IPS DF 19.7 (cell line): Measurements from ENCODE around the gene ZBED4.

Source experiments
- DNase-seq: peaks from one replicate; pipeline ENCODE4 v3.0.0-alpha.2; 2013; ENCODE audit warnings: low read depth, low spot score

The ZBED4 gene

DNA sequence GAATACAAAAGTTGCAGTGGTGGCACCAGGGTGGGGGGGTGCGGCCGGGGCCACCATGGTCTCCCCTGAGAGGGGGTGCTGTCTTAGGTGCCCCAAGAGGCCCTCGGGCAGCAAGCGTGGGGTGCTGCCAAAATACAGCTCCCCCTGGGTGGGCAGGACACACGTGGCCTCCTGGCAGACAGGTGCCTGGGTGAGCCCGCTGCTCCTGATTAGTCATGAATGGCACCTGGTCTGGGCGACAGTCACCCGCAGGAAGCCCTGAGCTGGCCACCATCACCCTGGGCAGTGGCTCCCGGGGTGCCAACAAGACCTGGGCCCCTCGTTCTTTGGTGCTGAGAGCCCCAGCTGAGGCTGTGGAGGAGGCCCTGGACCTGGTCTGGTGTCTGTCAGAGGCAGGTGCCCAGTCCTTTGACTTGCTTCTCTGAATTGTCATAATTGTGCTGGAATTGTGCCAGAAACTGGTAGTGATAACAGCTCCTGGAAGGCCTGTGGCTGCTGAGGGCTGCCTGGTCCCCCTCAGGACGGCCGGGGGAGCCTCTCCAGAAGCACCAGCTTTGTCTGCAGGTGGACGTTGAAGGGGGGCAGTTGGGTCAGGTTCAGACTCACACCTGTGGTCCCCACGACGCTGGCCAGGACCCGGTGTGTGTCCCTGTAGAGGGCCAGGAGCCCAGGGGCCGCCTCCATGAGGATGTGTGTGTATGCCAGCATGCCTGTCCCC is 49.8 kb downstream of the ZBED4 start:
- no peak for DNase-seq

- DNase-seq = no peak
Observed at GRCh38 chr22:49904040-49904369, 50.4 kb downstream of the ZBED4 start.

DNA sequence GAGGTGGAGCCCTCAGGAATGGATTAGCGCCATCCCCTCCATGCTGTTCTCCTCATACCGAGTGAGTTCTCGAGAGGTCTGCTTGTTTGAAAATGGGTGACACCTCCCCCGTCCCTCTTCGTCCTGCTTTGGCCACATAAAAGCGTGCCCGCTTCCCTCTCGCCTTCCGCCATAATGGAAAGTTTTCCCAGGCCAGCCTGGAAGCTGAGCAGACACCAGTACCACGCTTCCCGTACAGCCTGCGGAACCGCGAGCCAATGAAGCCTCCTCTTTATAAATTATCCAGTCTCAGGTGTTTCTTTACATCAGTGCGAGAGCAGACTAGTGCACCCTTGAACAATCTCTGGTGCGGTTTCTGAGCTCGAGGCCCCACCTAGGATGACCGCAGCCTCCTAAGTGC is 51.8 kb downstream of the ZBED4 start:
- no peak for DNase-seq

DNA sequence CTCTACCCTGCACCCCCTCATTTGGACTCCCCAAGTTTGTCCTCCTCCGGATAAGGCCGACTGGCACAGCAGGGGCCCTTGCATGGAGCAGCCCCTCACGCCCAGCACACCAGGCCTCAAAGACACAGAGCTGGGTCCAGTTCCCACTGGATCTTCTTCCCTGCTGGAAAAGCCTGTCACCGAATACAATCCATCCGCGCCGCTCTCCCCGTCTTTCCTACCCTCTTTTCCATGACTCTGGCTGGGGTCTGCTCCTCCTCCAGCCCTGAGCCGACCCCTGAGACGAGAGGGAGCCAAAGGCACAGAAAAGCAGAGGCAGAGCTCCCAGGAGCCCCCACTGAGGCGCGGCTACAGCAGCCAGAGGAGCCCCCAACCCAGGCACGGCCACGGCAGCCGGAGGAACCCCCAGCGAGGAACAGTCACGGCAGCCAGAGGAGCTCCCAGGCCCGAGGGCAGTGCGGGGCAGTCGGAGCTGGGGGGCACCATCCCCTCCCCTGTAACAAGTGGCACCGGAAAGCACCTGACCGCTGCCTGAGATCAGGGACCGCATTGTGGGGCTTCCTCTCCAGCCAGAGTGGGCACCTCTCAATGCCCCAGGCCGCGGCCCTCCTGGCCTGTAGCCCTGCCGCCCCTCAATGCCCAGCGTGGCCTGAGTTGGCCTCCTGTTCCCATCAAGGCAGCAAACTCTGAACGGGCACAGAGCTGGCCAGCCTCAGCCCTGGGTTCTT is 52.6 kb downstream of the ZBED4 start:
- DNase-seq = no peak

DNA sequence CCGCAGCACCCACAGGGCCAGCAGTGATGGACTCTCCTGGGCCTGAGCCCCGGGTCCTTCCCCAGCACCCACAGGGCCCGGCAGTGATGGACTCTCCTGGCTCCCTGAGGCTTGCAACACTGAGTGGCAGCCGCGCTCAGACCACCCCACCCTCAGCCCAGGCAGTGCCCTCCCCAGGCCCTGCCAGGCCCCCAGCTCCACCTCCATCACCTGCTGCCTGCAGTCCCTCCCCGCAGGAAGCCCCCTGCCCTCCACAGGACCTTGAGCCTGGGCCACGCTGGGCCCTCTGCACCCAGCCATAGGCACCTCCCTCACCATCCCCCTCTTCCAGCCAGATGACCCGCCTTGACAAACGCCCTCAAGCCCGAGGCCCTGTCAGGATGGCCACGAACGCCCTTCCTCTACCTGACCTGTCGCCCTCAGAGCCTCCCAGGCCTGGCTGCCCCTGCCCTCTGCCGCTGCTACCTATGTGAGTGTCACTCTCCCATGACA is 53.2 kb downstream of the ZBED4 start:
- no peak for DNase-seq

DNA sequence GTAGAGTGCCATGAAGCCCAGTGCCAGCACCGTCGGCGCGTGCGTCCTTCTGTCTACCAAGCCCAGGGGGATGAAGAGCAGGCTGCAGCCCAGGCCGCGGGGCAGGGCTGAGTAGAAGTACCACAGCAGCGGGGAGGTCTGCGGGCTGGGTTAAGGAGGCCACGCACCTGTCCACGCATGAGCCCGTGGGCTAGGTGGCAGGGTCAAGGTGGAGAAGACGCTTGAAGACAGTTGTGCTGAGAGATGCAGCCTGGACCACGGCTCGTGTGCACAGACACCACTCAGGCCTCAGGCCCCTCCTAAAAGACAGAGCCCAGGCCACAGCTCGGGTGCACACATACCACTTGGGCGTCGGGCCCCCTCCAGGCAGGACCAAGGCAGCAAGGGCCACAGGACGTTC is 54.2 kb downstream of the ZBED4 start:
- no peak for DNase-seq

DNA sequence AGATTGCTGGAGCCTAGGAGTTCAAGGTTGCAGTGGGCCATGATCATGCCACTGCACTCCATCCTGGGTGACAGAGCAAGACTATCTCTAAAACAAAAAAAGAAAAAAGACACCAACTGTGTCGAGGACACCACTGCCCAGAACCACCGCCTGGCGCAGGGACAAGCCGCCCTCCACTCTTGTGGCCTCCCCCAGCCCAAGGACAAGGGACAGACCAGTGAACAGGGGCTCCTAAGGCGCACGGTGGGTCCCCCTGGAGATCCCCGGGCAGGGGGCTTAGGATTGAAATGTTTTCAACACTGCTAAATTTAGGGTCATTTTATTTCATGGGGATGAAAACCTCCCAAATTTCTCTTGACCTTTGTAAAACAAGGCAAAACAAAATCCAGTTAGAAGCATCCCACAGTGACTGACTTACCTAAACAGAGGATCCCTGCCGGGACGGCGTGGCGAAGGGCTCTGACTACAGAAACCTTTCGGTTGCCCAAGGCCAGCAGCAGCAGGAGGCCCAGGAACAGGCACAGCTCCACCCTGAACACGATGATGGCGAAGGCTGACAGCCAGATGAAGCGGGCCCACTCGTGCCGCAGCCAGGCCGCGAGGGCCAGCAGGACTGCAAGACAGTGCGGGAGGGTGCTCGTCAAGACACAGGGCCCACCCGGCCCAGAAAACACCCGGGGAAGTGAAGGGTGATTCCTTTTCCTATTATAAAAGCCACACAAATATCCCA is 56.0 kb downstream of the ZBED4 start:
- DNase-seq = no peak

DNA sequence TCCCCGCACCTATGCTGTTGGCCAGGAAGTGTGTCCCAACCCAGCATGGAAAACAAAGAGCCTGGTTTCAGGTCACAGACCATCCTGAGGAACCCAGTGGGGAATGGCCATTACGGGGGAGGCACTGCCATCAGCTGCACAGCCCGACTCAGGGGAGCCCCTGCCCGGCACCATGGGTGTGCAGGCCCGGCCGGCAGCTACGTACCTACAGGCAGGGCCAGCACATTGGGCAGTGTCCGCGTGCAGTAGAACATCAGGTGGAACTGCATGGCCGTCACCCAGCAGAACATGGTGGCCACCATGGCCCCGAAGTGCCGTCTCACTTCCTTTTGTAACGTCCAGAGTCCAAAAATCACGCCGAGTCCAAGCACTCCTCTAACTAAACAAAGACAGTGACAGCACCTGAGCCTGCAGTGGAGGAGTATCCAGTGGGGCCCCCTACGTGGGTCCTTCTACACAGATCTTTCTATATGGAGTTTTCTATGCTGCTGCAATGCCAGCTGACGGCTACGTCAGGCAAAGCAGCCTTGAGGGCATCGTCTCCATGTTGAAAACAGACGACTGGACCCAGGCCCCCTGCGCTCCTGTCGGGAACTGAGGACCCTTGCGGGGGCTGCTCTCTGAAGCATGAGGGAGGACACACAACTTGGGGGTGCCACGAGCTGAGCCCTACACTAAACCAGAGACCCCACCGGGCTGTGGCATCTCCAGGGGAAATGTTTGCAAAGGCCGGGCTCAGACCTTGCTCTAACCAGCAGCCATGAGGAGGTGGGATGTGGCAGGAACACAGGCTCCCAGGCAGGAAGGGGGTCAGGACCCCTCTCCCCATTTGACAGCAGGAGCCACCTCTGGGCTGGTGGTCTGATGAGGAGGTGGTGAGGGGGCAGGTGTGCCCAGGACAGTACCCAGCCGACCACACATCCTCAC is 56.8 kb downstream of the ZBED4 start:
- DNase-seq = no peak

DNA sequence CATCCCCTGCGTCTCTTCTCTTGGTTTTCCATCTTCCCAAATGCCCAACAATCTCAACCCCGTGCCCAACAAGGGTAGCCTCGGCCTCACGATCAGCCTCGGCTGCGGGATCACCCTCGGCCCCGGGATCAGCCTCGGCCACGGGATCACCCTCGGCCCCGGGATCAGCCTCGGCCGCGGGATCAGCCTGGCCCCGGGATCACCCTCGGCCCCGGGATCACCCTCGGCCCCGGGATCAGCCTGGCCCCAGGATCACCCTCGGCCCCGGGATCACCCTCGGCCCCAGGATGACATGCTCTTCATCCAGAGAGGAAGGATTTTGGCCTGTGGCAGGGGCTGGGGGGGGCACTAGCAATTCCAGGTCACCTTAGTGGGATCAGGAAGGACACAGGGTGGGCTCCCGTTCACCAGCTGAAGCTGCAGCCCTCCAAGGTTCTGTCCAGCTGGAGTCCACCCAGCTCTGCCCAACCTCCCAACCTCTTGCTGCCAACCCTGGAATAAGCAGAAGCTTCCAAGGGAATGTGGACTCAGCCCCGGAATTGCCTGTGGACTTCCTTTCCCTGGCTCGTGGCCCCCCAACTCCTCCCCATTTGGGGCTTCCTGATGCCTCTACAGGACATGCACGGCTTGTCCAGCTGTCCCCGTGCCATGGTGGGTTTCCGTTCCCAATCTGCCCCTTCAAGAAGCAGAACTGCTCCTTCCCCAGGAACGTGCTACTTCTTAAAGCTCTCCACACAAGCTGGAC is 58.4 kb downstream of the ZBED4 start:
- DNase-seq = no peak

DNA sequence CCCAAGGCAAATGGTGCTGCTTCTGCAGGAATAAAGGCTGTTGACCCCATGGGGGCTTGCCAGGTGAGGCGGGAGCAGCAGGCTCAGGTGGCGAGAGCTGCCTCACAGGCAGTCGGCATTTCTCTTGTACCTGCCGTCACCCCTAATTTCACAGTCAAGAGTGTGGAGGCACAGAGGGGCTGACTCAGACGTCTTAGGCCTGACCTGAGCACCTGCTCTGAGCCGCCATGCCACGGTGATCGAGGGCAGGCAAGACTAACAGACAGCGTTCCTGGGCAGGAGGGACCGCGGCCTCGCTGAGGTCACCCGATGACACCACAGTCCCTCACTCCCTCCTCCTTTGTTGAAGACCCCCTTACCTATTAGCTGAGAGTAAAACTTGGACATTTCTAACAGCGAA is 59.4 kb downstream of the ZBED4 start:
- DNase-seq = no peak

DNA sequence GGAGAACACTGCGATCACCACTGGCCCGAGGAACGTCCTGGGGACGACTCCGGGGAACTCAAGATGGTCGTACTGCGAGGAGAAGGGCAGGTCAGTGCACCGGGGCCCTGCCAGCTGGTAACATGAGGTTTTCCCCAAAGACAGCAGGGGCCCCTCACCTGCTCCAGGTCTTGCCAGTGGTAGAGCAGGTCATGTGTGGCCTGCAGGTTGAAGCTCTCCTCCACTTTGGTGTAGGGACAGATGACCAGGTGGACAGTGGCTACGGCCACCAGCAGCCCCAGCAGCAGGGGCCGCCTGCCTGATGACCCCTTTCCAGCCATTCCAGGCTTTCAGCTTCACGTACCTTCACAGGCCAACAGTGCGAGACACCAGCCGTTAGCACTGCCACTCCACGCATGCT is 59.8 kb downstream of the ZBED4 start:
- DNase-seq = no peak

- DNase-seq = no peak
Observed at GRCh38 chr22:49914256-49914655, 60.6 kb downstream of the ZBED4 start.

DNA sequence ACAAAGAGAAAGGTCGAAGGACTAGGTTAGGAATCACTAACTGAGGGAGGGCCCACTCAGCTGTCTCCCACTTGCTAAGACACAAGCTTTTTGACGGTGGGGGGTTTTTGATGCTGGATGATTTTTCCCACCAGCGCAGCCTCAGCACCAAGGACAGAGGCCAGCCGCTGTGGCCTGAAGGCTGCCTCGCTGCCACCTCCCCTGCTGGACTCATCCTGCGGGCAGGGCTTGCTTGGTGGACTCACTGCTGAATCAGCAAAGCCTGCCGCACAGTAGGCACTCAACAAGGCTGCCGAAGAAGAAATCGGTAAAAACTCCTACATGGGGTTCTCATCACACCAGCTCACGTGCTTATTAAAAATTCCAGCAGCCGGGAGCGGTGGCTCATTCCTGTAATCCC is 62.0 kb downstream of the ZBED4 start:
- DNase-seq = no peak

- no peak for DNase-seq
Observed at GRCh38 chr22:49916831-49917230, 63.2 kb downstream of the ZBED4 start.

DNA sequence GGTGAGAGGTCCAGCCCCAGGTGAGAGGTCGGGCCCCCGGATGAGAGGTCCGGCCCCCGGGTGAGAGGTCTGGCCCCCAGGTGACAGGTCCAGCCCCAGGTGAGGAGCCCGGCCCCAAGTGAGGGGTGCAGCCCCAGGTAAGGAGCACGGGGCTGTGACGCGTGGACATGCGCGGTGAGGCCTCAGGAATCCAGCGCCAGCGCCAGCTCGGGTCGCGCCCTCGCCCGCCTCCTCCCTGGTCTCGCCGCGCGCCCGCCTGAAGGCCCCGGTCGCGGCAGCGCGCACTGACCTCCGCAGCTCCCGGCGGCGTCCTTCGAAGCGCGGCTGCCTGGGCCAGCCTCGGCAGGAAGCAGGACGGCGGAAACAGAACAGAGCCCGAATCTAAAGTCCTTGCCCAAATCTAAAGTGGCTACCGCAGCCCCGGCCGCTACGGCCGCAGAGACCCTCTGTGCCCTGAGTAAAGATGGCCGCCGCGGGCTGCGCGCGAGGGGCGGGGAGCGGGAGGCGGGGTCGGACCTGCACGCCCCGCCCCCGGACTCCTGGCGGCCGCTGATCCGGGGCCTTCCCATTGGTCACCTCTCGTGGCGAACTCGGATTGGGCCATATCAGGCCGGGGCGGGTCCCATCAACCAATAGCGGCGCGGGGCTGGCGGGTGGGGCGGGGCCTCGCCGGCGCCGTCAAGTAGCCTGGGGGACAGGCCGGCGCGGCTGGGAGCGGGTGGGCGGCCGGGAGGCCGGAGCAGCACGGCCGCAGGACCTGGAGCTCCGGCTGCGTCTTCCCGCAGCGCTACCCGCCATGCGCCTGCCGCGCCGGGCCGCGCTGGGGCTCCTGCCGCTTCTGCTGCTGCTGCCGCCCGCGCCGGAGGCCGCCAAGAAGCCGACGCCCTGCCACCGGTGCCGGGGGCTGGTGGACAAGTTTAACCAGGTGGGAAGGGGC is 64.6 kb downstream of the ZBED4 start, which contains the start of the genes ALG12 and CRELD2:
Gene ALG12, minus strand, starts transcription at position 465 of the 937 bp plus-strand sequence. CDS start 4,673 bp downstream, outside the sequence.
Gene CRELD2, plus strand, starts transcription at position 661 of the 937 bp plus-strand sequence. Its CDS starts 136 bp downstream, at position 797.
- DNase-seq = peak; percentile 63

DNA sequence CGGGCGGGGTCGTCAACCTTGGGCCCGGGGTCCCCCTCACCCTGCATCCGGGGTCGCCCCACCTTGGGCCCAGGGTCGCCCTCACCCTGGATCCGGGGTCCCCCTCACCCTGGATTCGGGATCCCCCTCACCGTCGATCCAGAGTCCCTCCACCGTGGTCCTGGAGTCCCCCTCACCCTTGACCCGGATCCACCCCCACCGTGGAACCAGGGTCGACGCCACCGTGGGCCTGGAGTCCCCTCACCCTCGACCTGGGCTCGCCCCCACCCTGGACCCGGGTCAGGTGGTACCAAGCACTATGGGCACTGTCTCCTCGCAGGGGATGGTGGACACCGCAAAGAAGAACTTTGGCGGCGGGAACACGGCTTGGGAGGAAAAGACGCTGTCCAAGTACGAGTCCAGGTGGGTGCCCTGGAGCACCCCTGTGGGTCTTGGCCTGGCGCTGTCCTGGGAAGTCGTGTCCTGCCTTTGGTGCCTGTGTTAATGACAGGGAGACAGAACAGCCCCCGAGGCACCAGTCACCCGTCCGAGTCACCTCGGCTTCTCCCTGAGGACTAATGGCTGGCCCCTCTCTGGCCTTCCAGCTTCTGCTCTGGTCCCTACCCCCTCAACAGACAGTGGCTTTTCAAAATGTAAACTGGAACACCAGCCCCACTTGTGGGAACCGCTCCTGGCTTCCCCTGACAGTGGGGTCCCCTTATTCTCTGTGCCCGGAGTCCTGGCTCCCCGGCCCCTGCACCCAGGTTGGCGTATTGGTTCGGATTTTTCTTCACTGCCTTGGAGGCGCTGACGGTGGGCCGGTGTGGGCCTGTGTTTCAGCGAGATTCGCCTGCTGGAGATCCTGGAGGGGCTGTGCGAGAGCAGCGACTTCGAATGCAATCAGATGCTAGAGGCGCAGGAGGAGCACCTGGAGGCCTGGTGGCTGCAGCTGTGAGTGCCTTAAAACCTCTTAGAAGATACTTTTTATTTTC is 65.6 kb downstream of the ZBED4 start:
- DNase-seq = no peak

DNA sequence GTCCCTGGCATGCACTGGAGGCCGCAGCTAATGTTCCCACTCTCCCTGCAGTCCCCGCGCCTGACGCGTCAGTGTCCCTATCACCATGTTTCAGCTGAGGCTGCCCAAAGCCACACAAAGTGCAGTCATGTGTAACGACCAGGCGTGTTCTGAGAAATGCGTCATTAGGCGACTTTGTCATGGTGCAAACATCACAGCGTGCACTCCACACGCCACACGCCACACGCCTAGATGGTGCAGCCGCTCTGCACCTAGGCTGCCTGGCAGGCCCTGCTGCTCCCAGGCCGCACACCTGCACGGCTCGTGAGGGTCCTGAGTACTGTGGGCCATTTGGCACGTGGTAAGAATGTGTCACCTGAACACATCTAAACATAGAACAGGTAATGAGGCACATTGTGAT is 67.2 kb downstream of the ZBED4 start:
- no peak for DNase-seq
